Esophagus muscularis mucosa (tissue), 3 donors: ENCODE measurements around the gene NID1.

Experiments
- CTCF ChIP-seq, 3 experiments: fragments of 200-600 bp in 2 of 3; fragments of 450-650 bp in 1 of 3; sonication (generic) in 2 of 3; IDR thresholded peaks; one replicate each; pipeline ENCODE4 v1.5.1; 2017 to 2019; ENCODE audit warnings: antibody characterized with exemption in 3 of 3, mild to moderate bottlenecking in 2 of 3, moderate library complexity in 1 of 3
- POLR2AphosphoS5 ChIP-seq, 2 donors: sonication (generic); formaldehyde crosslinking; IDR thresholded peaks; one replicate each; pipeline ENCODE4 v1.6.1; 2017; ENCODE audit warnings: antibody characterized with exemption in 2 of 2

- TF ChIP-seq CTCF (IDR thresholded peaks at IDR 0.05) (no peak), POLR2AphosphoS5 (IDR thresholded peaks at IDR 0.05) (no peak)
These were observed 18.9 kb upstream of the NID1 start for GRCh38 chr1:236083650-236084385.
